Effector memory CD8-positive, alpha-beta T cell (primary cell): ENCODE measurements around the gene TTBK2.
A peak's percentile ranks its signal among the peaks of the same experiment; 100 is the strongest.

Source experiments
- ATAC-seq: fragments of 150-1000 bp; cut with Tn5 transposase; replicated peaks from 2 replicates; pipeline ENCODE4 v1.10.0; 2021; ENCODE audit warnings: mild to moderate bottlenecking, moderate library complexity
- DNase-seq, 3 experiments: peaks; one replicate each; pipeline ENCODE4 v3.0.0; 2021
- H3K27ac Mint-ChIP-seq, 2 donors: one replicate each; pipeline ENCODE4 v1.8.0; 2022; ENCODE audit warnings: mild to moderate bottlenecking in 2 of 2, mixed read lengths in 2 of 2, moderate library complexity in 2 of 2
- H3K27me3 Mint-ChIP-seq, 2 donors: one replicate each; pipeline ENCODE4 v1.8.0; 2022; ENCODE audit warnings: mixed read lengths in 2 of 2
- H3K36me3 Mint-ChIP-seq: one replicate; pipeline ENCODE4 v1.8.0; 2022; ENCODE audit warnings: mild to moderate bottlenecking, moderate library complexity, mixed read lengths; ENCODE audit not compliant: insufficient read depth
- H3K4me1 Mint-ChIP-seq, 2 donors: one replicate each; pipeline ENCODE4 v1.8.0; 2022; ENCODE audit warnings: low read depth in 2 of 2, mixed read lengths in 2 of 2
- H3K4me3 Mint-ChIP-seq, 2 donors: one replicate each; pipeline ENCODE4 v1.8.0; 2022; ENCODE audit warnings: mild to moderate bottlenecking in 2 of 2, mixed read lengths in 2 of 2, moderate library complexity in 2 of 2
- H3K9me3 Mint-ChIP-seq, 2 donors: one replicate each; pipeline ENCODE4 v1.8.0; 2022; ENCODE audit warnings: mixed read lengths in 2 of 2

The TTBK2 gene

GRCh38 chr15:42731461-42731860, 189.1 kb downstream of the TTBK2 start:
- Mint-ChIP-seq H3K27me3 (no peaks in the 10 kb centered on the region), H3K9me3 (no peaks in the 10 kb centered on the region), H3K4me1 (peaks cover 5 to 12% of the 10 kb centered on the region in 2 donors), H3K4me3 (no peak overlapping the region), H3K27ac (peak overlapping the region in 1 of 2 donors; percentile 51), H3K36me3 (peaks cover 48% of the 10 kb centered on the region)
- no peak for ATAC-seq
- DNase-seq = no peak

- H3K27me3 Mint-ChIP-seq = no peaks in the 10 kb centered on the region
- no peak for DNase-seq
- peaks cover 51% of the 10 kb centered on the region for H3K36me3 Mint-ChIP-seq
- H3K27ac Mint-ChIP-seq = no peak overlapping the region
- peaks cover 0 to 9% of the 10 kb centered on the region in 2 donors for H3K4me1 Mint-ChIP-seq
- no peaks in the 10 kb centered on the region for H3K9me3 Mint-ChIP-seq
- ATAC-seq = no peak
- no peak overlapping the region for H3K4me3 Mint-ChIP-seq
Measured at GRCh38 chr15:42730536-42730935, 190.0 kb downstream of the TTBK2 start.

- DNase-seq (no peak), ATAC-seq (no peak)
- Mint-ChIP-seq H3K27ac (peak overlapping the region in 1 of 2 donors; percentile 33), H3K36me3 (peaks cover 55% of the 10 kb centered on the region), H3K9me3 (no peaks in the 10 kb centered on the region), H3K27me3 (no peaks in the 10 kb centered on the region), H3K4me3 (no peak overlapping the region), H3K4me1 (peaks cover 0 to 6% of the 10 kb centered on the region in 2 donors)
Measured at GRCh38 chr15:42730135-42730534, 190.4 kb downstream of the TTBK2 start.

GRCh38 chr15:42729409-42729808, 191.2 kb downstream of the TTBK2 start:
- DNase-seq (no peak), ATAC-seq (no peak)
- Mint-ChIP-seq H3K36me3 (peaks cover 55% of the 10 kb centered on the region), H3K4me3 (no peak overlapping the region), H3K27ac (no peak overlapping the region), H3K27me3 (no peaks in the 10 kb centered on the region), H3K9me3 (no peaks in the 10 kb centered on the region), H3K4me1 (peaks cover 0 to 6% of the 10 kb centered on the region in 2 donors)

- H3K4me3 Mint-ChIP-seq = no peak overlapping the region
- no peak overlapping the region for H3K27ac Mint-ChIP-seq
- peaks cover 51% of the 10 kb centered on the region for H3K36me3 Mint-ChIP-seq
- peaks cover 0 to 3% of the 10 kb centered on the region in 2 donors for H3K4me1 Mint-ChIP-seq
- H3K9me3 Mint-ChIP-seq = no peaks in the 10 kb centered on the region
- H3K27me3 Mint-ChIP-seq = no peaks in the 10 kb centered on the region
- DNase-seq (no peak), ATAC-seq (no peak)
Measured at GRCh38 chr15:42728972-42729371, 191.6 kb downstream of the TTBK2 start.

GRCh38 chr15:42728560-42728959, 192.0 kb downstream of the TTBK2 start:
- DNase-seq (no peak), ATAC-seq (no peak)
- H3K27me3 Mint-ChIP-seq = no peaks in the 10 kb centered on the region
- H3K4me3 Mint-ChIP-seq = no peak overlapping the region
- H3K36me3 Mint-ChIP-seq = peaks cover 50% of the 10 kb centered on the region
- H3K4me1 Mint-ChIP-seq = peaks cover 0 to 1% of the 10 kb centered on the region in 2 donors
- H3K27ac Mint-ChIP-seq = no peak overlapping the region
- H3K9me3 Mint-ChIP-seq = no peaks in the 10 kb centered on the region

GRCh38 chr15:42727750-42728381, 192.7 kb downstream of the TTBK2 start:
- no peak overlapping the region for H3K27ac Mint-ChIP-seq

GRCh38 chr15:42726114-42726513, 194.5 kb downstream of the TTBK2 start:
- DNase-seq = no peak
- H3K4me1 Mint-ChIP-seq = no peaks in the 10 kb centered on the region
- H3K36me3 Mint-ChIP-seq = peaks cover 38% of the 10 kb centered on the region
- no peaks in the 10 kb centered on the region for H3K27me3 Mint-ChIP-seq
- no peak overlapping the region for H3K27ac Mint-ChIP-seq
- no peak for ATAC-seq
- no peaks in the 10 kb centered on the region for H3K9me3 Mint-ChIP-seq
- H3K4me3 Mint-ChIP-seq = no peak overlapping the region

More at GRCh38 chr15:42727750-42728381, 192.7 kb downstream of the TTBK2 start:
- Mint-ChIP-seq H3K36me3 (peaks cover 47% of the 10 kb centered on the region), H3K9me3 (no peaks in the 10 kb centered on the region), H3K4me3 (no peak overlapping the region), H3K4me1 (peaks cover 0 to 1% of the 10 kb centered on the region in 2 donors), H3K27me3 (no peaks in the 10 kb centered on the region)
- ATAC-seq (no peak), DNase-seq (no peak)

- peak overlapping the region in 1 of 2 donors; percentile 41 for H3K27ac Mint-ChIP-seq
- no peaks in the 10 kb centered on the region for H3K4me1 Mint-ChIP-seq
- peaks cover 33% of the 10 kb centered on the region for H3K36me3 Mint-ChIP-seq
- H3K4me3 Mint-ChIP-seq = no peak overlapping the region
- DNase-seq = no peak
- no peaks in the 10 kb centered on the region for H3K9me3 Mint-ChIP-seq
- no peak for ATAC-seq
- H3K27me3 Mint-ChIP-seq = no peaks in the 10 kb centered on the region
Measured at GRCh38 chr15:42725331-42725903, 195.2 kb downstream of the TTBK2 start.

- Mint-ChIP-seq H3K9me3 (no peaks in the 10 kb centered on the region), H3K4me1 (no peaks in the 10 kb centered on the region), H3K4me3 (no peak overlapping the region), H3K27me3 (no peaks in the 10 kb centered on the region), H3K27ac (peak overlapping the region in 1 of 2 donors; percentile 49), H3K36me3 (peaks cover 27% of the 10 kb centered on the region)
- ATAC-seq = no peak
- DNase-seq = no peak
Measured at GRCh38 chr15:42724276-42724675, 196.3 kb downstream of the TTBK2 start.

GRCh38 chr15:42723068-42723467, 197.5 kb downstream of the TTBK2 start:
- Mint-ChIP-seq H3K4me1 (no peaks in the 10 kb centered on the region), H3K36me3 (peaks cover 25% of the 10 kb centered on the region), H3K4me3 (no peak overlapping the region), H3K9me3 (no peaks in the 10 kb centered on the region), H3K27me3 (no peaks in the 10 kb centered on the region), H3K27ac (no peak overlapping the region)
- no peak for ATAC-seq
- DNase-seq = no peak

- DNase-seq (no peak), ATAC-seq (no peak)
- Mint-ChIP-seq H3K4me3 (no peak overlapping the region), H3K9me3 (no peaks in the 10 kb centered on the region), H3K27ac (no peak overlapping the region), H3K36me3 (peaks cover 19% of the 10 kb centered on the region), H3K4me1 (no peaks in the 10 kb centered on the region), H3K27me3 (no peaks in the 10 kb centered on the region)
Measured at GRCh38 chr15:42721916-42722315, 198.7 kb downstream of the TTBK2 start.

- no peak for ATAC-seq
- Mint-ChIP-seq H3K4me3 (no peak overlapping the region), H3K4me1 (no peaks in the 10 kb centered on the region), H3K27ac (peak overlapping the region; percentile 11 to 59), H3K27me3 (no peaks in the 10 kb centered on the region), H3K9me3 (no peaks in the 10 kb centered on the region), H3K36me3 (peaks cover 19% of the 10 kb centered on the region)
- DNase-seq = no peak
Measured at GRCh38 chr15:42721016-42721415, 199.6 kb downstream of the TTBK2 start.

- Mint-ChIP-seq H3K36me3 (peaks cover 11% of the 10 kb centered on the region), H3K4me3 (no peak overlapping the region), H3K27ac (peak overlapping the region; percentile 11 to 76), H3K27me3 (no peaks in the 10 kb centered on the region), H3K9me3 (no peaks in the 10 kb centered on the region), H3K4me1 (no peaks in the 10 kb centered on the region)
- ATAC-seq = no peak
- no peak for DNase-seq
Measured at GRCh38 chr15:42720071-42720470, 200.5 kb downstream of the TTBK2 start.
